Osteoblast (primary cell): ENCODE measurements around the gene RACGAP1. TPM values are rescaled to one million over a fixed set of nuclear protein-coding genes. Genes with fewer than 3 reads are reported as not detected.

ENCODE experiments used
- DNase-seq: peaks from one replicate; pipeline ENCODE4 v3.0.0; 2011; ENCODE audit warnings: low spot score, mixed read lengths; ENCODE audit not compliant: insufficient read length; ENCODE audit errors: missing footprints
- H2AFZ ChIP-seq: 2 replicates; pipeline ENCODE4 v1.6.0; 2011; ENCODE audit warnings: mild to moderate bottlenecking, low read length
- H3K27ac ChIP-seq: 2 replicates; pipeline ENCODE4 v1.5.1; 2011; ENCODE audit warnings: mild to moderate bottlenecking, low read depth, low read length, moderate library complexity
- H3K27me3 ChIP-seq: 2 replicates; pipeline ENCODE4 v1.6.0; 2012; ENCODE audit warnings: mild to moderate bottlenecking, control low read depth, inconsistent platforms, low read length, moderate library complexity; ENCODE audit not compliant: insufficient read depth
- H3K36me3 ChIP-seq: 2 replicates; pipeline ENCODE4 v1.5.1; 2011; ENCODE audit warnings: mild to moderate bottlenecking, low read length, control low read depth, moderate library complexity; ENCODE audit not compliant: insufficient read depth
- H3K4me1 ChIP-seq: 2 replicates; pipeline ENCODE4 v1.5.1; 2011; ENCODE audit warnings: mild to moderate bottlenecking, low read length, control low read depth, moderate library complexity; ENCODE audit not compliant: insufficient read depth
- H3K4me2 ChIP-seq: 2 replicates; pipeline ENCODE4 v1.6.0; 2011; ENCODE audit warnings: mild to moderate bottlenecking, low read length; ENCODE audit not compliant: insufficient read depth
- H3K4me3 ChIP-seq: fragments of 200-600 bp; sonication (generic); 3 replicates; pipeline ENCODE4 v1.5.1; 2012; ENCODE audit warnings: mild to moderate bottlenecking, low read length, inconsistent platforms; ENCODE audit not compliant: insufficient read depth
- H3K79me2 ChIP-seq: 2 replicates; pipeline ENCODE4 v1.6.0; 2012; ENCODE audit warnings: mild to moderate bottlenecking, low read length, control low read depth, inconsistent platforms; ENCODE audit not compliant: insufficient read depth
- H3K9me3 ChIP-seq: 2 replicates; pipeline ENCODE4 v1.5.1; 2011; ENCODE audit warnings: low read depth, low read length, control low read depth
- H4K20me1 ChIP-seq: 2 replicates; pipeline ENCODE4 v1.6.0; 2012; ENCODE audit warnings: mild to moderate bottlenecking, low read length, control low read depth; ENCODE audit not compliant: insufficient read depth
- total RNA-seq: library from RNA; depleted of rRNA; stranded (reverse); fragments of >200 nt; gene quantifications from 2 replicates; pipeline ENCODE4 v1.2.3, GENCODE V29; 2012
- TF ChIP-seq, protein P1 (sequence below): IDR thresholded peaks from 2 replicates; pipeline ENCODE4 v1.5.1; 2011; ENCODE audit warnings: mild to moderate bottlenecking, low read depth, low read length, moderate library complexity; ENCODE audit errors: extremely low read depth

The RACGAP1 gene
- total RNA-seq, 1 donor, result 12.7 TPM

- no peak for DNase-seq
- Histone ChIP-seq H3K9me3 (no peaks in the 10 kb centered on the region), H3K4me1 (no peaks in the 10 kb centered on the region), H3K27me3 (peaks cover 36% of the 10 kb centered on the region), H3K79me2 (no peaks in the 10 kb centered on the region), H3K27ac (no peak overlapping the region), H3K36me3 (no peaks in the 10 kb centered on the region), H3K4me3 (peak overlapping the region; percentile 54), H4K20me1 (no peaks in the 10 kb centered on the region), H2AFZ (no peak overlapping the region), H3K4me2 (peak overlapping the region; percentile 45)
- TF ChIP-seq, protein P1, sequence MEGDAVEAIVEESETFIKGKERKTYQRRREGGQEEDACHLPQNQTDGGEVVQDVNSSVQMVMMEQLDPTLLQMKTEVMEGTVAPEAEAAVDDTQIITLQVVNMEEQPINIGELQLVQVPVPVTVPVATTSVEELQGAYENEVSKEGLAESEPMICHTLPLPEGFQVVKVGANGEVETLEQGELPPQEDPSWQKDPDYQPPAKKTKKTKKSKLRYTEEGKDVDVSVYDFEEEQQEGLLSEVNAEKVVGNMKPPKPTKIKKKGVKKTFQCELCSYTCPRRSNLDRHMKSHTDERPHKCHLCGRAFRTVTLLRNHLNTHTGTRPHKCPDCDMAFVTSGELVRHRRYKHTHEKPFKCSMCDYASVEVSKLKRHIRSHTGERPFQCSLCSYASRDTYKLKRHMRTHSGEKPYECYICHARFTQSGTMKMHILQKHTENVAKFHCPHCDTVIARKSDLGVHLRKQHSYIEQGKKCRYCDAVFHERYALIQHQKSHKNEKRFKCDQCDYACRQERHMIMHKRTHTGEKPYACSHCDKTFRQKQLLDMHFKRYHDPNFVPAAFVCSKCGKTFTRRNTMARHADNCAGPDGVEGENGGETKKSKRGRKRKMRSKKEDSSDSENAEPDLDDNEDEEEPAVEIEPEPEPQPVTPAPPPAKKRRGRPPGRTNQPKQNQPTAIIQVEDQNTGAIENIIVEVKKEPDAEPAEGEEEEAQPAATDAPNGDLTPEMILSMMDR, result no peak
These were observed 24.8 kb upstream of the RACGAP1 start for GRCh38 chr12:50050119-50050385.

DNA sequence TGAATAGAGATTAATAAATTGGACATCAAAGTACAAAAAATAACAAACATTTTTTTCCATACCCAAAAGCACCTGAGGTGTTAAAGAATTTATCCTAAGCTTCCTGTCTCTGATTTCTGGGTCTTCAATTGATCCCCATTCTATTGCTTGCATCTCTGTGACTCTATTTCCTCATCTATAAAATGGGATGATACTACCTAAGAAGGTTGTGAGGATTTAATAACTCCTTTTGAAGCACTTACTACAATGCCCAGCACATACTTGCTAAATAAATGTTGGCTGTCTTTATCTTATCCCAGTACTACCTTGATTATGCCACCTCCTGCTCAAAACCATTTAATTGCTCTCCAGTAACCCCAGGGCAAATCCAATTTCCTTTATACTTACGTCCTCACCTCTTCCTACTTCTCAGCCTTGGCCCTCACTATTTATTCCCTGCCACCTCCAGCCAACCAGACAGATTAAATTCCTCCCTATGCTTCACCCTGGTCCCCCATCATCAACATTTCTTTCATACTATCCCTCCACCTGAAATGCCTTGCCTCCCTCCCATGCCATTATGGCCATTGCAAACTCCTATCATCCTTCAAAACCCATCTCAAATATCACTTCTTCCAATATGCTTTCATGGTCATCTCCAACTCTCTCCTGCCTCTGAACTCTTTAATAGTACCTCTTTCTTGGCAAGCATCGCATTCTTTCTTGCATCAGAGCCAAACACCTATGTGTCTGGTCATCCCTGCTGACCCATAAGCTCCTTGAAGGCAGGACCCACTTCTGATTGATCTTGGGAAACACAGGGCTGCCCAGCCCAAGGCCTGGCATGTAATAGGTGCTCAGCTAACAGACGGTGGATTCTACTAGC is 24.2 kb upstream of the RACGAP1 start:
- H3K27ac ChIP-seq, result no peak overlapping the region
- no peaks in the 10 kb centered on the region for H3K36me3 ChIP-seq
- H3K4me1 ChIP-seq, result no peaks in the 10 kb centered on the region

DNA sequence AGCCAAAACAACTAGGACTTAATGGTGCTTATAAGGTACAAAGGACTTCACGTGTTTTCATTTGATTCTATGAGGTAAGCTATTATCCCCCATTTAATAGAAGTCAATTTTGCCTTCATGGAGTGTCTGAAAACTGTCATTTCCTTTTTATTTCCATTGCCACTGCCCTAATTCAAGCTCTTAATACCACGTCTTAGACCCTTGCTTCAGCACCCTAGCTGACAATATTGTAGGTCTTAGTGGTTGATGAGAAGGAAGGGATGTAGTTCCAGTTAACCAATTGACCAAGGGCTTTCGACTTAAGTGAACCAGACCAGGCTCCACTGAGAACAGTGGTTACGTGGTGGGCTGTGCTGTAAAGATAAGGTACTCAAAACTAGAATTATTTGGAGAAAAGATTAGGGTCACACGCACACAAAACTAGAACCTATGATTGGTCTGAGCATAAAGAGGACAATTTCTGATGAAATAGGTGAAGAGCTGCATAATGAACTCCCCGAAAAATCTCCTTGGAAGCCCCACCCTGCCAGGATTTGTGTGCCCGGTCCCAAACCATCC is 22.5 kb upstream of the RACGAP1 start:
- Histone ChIP-seq H3K27ac (no peak overlapping the region), H3K4me1 (peaks cover 3% of the 10 kb centered on the region), H3K4me3 (no peak overlapping the region), H3K9me3 (no peaks in the 10 kb centered on the region), H3K27me3 (peaks cover 30% of the 10 kb centered on the region), H4K20me1 (no peaks in the 10 kb centered on the region), H3K36me3 (no peaks in the 10 kb centered on the region), H3K4me2 (no peak overlapping the region), H2AFZ (no peak overlapping the region), H3K79me2 (no peaks in the 10 kb centered on the region)
- DNase-seq, result no peak
- TF ChIP-seq, protein P1, result no peak

More for the DNA sequence above, 24.2 kb upstream of the RACGAP1 start:
- no peak overlapping the region for H2AFZ ChIP-seq
- peak; percentile 61 for DNase-seq
- H3K27me3 ChIP-seq, result peaks cover 36% of the 10 kb centered on the region
- H3K79me2 ChIP-seq, result no peaks in the 10 kb centered on the region
- H4K20me1 ChIP-seq, result no peaks in the 10 kb centered on the region
- H3K4me3 ChIP-seq, result no peak overlapping the region
- TF ChIP-seq, protein P1, result no peak
- no peak overlapping the region for H3K4me2 ChIP-seq
- no peaks in the 10 kb centered on the region for H3K9me3 ChIP-seq

GRCh38 chr12:50043854-50044253 is 18.6 kb upstream of the RACGAP1 start:
- Histone ChIP-seq H3K36me3 (no peaks in the 10 kb centered on the region), H3K4me1 (peaks cover 3% of the 10 kb centered on the region), H3K79me2 (no peaks in the 10 kb centered on the region), H3K27ac (no peak overlapping the region), H3K9me3 (no peaks in the 10 kb centered on the region), H3K27me3 (no peaks in the 10 kb centered on the region), H2AFZ (no peak overlapping the region), H4K20me1 (no peaks in the 10 kb centered on the region), H3K4me3 (no peak overlapping the region), H3K4me2 (no peak overlapping the region)
- peak; percentile 53 for DNase-seq
- TF ChIP-seq, protein P1, result no peak
